DMS 273 (cell line): ENCODE measurements around the gene KIF2C.
"Not testable (repeated sequence)": the region's sequence is repeated elsewhere in the genome, so short reads cannot be mapped to it uniquely, and the experiment has no call there.

Source experiments
- DNase-seq: peaks from one replicate; lab custom pipeline; 2025; ENCODE audit not compliant: unreplicated experiment; lab: John Stamatoyannopoulos, UW

KIF2C gene

DNA sequence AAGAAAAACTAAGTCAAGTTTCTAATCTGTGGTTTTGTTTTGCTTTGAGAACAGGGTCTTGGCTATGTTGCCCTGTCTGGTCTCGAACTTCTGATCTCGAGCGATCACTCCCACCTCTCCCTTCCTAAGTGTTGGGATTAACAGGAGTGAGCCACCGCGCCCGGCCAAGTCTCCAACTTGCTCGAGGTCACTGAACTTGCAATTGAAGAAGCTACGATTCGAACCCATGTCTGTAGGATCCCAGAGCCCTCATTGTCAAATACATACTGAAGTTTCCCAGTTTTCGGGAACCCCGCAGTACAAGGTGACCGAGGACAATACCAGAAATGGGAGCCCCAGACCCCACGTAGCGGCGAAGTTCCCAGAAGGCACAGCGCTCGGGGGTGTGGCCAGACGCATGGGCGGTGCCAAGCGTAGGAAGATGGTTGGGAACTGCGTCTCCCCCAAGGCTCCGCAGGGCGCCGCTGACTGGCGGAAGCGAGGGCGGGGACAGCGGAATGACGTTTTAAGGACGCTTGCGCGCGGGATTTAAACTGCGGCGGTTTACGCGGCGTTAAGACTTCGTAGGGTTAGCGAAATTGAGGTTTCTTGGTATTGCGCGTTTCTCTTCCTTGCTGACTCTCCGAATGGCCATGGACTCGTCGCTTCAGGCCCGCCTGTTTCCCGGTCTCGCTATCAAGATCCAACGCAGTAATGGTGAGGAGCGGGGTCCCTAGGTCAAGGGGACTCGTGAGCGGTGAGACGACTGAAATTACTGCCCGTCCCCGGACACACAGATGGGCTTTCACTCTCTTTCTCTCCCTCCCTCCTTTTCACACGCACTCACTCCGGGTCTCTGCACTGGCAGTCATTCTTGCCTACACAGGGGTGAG, at the start of gene KIF2C:
Gene KIF2C, plus strand, starts transcription at position 531 of the 872 bp plus-strand sequence. Its CDS starts 96 bp downstream, at position 627.
- peak; percentile 99 for DNase-seq

DNA sequence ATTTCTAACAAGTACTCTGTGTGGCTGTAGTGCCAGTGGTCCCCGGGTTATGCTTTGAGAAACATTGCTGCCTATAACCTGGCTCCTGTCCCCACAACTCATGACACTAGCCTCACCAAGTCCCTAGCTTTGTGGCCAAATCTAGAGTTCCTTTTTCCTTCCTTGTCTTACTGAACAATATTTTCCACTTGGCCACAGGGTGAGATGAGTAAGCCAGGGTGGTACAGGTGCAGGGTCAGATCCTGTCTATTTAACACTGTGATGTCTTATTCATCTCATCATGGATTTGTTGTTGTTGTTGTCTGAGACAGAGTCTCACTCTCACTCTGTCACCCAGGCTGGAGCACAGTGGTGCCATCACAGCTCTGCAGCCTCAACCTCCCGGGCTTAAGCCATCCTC, 46.5 kb upstream of the KIF2C start:
- DNase-seq: no peak

DNA sequence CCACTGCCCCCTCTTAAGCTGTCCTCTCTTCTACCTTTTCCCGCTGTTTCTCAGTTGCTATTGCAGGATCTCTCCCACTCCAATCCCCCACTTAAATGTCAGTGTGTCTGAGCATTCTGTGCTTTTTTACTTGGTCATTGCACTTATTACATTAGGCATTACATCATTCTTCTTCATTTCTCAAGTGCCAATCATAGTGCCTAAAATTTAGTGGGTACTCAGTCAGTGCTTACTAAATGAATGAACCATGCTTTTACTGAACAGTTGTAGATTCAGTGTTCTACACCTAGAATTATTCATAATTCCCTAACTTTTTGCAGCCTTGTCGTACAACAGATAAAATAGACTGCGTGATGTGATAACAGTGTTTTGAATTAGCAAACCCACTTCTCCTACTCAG, 45.7 kb upstream of the KIF2C start:
- DNase-seq: no peak

DNA sequence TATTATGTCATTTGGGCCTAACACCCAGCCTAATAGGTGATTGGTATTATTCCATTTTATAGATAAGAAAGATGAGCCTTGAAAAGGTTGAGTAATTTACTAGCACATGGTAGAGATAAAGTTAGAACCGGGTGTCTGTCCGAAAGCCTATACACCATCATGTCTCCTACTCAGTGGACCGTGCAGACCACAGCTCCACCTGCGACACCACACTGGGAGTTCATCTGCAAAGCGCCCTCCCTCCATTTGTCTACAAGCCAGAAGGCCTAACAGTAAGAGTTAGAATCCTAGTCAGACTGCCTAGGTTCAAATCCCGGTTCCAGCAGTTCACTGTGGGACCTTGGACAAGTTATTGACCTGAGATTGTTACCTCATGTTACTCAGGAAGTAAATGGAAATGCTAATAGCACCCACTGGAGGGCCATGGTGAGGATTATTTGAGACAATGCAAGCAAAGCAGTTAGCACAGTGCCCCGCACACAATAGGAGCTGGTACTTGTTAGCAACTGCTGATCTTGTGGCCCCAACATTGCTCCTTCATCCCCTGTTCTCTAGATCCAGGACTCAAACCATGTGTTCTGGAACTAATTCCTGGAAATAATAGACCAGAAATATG, 44.7 kb upstream of the KIF2C start:
- DNase-seq: no peak

DNA sequence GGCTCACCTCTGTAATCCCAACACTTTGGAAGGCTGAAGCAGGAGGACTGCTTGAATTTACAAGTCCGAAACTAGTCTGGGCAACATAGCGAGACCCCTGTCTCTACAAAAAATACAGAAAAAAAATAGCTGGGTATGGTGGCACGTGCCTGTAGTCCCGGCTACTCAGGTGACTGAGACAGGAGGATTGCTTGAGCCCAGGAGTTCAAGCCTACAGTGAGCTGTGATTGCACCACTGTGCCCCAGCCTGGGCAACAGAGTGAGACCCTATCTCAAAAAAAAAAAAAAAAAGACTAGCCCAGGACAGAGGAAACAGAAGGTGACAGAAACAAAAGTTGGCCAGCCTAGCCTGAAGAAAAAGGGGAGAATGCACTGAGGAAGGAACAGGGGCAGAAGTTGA, 44.0 kb upstream of the KIF2C start:
- DNase-seq: no peak

DNA sequence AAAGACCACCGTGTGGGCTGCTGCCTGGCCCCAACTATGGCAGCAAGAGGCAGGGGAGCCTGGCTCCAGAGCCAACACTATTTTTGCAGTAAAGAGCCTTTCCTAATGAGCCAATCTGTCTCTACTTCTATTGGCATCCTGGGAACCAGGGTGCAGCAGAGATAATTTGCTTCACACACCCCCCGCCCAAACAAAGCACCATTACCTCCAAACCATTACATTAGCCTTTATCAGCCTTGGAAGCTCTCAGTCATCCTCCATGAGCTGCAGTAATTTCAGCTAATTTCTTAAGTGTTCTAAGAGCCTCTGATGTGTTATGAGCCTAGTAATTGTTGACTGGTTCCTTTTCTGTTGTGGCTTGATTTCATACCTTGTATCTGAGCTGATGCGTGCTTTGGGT, 43.5 kb upstream of the KIF2C start:
- no peak for DNase-seq

DNA sequence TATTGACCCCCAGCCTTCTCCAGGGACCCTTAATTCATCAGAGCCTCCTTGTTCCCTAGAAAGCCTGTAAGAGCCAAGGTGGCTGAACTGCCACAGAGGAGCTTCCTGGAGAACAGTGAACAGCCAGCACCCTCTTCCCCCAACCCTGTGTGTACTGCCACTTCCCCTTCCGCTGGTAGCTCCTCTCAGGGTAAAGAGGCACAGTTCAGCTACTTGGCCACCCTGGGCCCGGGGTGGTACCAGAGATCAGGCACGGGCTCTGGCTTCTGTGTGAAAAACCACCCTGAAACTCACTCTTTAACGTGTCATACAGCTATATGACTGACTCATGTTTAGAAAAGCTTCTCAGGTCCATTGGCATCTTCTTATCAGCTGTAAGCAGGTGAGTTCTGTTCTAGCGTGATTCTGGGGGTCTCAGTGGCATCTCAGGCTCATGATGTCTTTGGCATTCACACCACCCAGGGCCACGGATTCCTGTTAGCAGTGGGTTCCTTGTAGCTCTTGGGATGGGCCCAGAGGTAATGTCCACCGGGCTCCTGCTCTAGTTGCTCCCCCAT, 42.8 kb upstream of the KIF2C start:
- DNase-seq: no peak

DNA sequence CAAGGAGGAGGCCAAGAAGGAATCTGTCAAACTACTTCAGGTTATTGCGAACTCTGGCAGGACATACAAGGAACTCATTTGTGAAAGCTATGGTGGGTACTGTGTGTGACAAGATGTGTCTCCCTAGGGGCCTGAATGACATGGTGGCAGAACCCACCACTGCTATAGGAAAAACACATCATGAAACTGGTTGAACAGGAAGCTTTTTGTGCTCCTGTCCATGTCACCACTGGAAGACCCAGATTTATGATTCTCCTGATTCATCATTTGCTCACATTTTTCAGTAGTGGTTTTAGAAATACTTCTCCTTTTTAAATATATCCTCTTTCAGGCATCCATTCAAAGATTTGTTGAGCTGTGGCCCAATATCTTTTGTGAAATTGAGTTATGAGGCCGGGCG, 41.5 kb upstream of the KIF2C start:
- no peak for DNase-seq

DNA sequence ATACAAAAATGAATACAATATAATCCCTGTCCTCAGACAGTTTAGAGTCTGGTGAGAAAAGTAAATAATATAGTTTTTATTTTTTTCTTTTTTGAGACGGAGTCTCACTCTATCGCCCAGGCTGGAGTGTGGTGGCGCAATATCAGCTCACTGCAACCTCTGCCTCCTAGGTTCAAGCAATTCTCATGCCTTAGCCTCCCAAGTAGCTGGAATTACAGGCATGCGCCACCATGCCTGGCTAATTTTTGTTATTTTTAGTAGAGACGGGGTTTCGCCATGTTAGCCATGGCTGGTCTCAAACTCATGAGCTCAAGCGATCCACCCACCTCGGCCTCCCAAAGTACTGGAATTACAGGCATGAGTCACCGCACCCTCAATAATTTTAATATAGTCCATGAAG, 40.3 kb upstream of the KIF2C start:
- DNase-seq: not testable (repeated sequence)

DNA sequence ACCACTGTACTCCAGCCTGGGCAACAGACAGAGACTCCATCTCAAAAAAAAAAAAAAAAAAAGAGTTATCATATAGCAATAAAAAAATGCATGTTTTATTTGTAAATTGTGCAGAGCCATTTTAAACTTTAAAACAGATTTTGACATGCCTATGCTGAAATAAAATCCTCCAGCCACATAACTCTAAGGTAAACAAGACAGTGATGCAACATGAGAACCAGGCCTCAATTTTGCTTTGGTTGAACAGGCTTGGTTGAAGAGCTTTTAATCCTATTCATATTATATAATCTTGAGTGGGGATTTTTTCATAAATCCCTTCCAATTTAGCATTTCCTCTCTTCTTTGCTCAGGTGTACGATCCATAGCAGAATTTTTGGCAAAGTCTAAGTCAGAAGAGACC, 39.1 kb upstream of the KIF2C start:
- no peak for DNase-seq

DNA sequence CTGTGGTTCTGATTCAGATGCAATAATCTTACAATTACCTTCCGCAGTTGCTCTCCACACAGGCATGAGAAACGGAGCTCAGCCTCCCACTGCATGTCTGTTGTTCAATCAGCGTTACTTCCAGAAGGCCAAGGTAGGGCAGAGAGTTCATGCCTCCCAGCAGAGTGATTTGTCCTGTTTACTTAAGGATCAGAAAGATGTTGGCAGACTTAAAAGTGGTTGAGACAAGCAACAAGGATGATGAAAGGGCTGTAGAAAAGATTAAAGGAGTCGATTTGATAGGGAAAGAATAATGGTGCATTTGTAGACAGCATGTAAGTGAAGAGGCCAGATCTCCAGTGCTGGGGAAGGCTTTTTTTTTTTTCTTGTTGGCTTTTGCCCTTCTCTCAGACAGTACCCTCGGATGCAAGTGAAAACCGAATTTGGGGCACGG, 38.5 kb upstream of the KIF2C start:
- no peak for DNase-seq

DNA sequence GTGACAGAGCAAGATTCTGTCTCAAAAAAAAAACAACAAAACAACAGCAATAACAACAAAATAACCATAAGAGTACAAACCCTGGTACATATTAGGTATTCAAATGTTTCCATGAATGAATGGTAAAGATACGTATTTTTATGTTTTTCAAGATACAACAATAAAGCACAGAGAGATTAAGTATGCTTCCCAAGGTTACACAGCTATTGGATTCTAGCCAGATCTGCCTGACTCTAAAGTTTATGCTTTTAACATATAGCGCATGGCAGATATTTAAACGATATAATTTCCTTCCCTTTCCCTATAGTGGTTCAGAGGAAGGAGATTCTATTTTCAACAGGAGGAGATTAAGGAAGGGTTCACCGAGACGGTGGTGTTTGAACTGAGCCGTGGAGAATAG, 34.2 kb upstream of the KIF2C start:
- no peak for DNase-seq

DNA sequence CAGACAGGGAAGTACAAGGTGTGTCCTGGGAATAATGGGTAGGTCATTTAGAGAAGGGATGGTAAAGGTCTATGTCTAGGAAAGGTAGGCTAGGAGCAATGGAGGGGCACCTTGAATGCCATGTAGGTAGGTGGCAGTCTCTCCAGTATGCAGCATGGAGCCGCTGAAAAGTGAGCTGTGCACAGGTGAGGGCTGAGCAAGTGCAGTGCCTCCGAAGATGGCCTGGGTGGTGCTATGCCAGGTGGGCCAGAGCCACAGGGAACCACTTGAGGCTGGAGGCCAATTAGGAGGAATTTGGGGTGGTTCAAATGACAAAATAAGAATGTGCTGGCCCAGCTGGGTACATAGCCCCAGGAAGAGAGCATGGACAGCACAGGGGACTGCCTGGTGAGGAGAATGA, 33.7 kb upstream of the KIF2C start:
- no peak for DNase-seq

DNA sequence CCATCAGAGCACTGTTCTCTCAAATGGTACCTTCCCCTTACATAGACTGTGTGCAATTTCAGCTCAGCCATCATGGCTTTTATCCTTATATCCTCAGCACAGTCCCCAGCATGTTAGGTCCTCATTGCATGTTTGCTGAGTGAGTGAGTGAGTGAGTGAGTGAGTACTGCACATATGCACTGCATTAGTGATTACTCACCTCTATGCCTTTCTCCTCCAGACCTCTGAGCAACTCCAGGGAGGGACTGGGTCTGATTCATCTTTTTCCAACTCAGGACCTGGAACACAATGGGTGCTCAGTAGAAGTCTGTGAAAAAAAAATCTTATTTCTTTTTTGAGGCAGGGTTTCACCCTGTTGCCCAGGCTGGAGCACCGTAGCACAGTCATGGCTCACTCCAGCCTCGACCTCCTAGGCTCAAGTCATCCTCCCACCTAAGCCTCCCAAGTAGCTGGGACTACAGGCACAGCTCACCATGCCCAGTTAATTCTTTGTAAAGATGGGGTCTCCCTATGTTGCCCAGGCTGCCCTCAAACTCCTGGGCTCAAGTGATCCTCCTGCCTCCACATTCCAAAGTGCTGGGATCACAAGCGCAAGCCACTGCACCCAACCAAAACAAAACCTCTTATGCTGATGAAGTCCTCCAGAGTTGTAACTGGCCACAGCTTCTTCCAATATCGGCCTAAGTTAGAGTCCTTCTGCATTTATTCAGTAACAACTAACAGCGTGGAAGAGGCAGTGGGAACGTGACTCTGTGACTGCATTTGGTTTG, 32.3 kb upstream of the KIF2C start:
- no peak for DNase-seq

DNA sequence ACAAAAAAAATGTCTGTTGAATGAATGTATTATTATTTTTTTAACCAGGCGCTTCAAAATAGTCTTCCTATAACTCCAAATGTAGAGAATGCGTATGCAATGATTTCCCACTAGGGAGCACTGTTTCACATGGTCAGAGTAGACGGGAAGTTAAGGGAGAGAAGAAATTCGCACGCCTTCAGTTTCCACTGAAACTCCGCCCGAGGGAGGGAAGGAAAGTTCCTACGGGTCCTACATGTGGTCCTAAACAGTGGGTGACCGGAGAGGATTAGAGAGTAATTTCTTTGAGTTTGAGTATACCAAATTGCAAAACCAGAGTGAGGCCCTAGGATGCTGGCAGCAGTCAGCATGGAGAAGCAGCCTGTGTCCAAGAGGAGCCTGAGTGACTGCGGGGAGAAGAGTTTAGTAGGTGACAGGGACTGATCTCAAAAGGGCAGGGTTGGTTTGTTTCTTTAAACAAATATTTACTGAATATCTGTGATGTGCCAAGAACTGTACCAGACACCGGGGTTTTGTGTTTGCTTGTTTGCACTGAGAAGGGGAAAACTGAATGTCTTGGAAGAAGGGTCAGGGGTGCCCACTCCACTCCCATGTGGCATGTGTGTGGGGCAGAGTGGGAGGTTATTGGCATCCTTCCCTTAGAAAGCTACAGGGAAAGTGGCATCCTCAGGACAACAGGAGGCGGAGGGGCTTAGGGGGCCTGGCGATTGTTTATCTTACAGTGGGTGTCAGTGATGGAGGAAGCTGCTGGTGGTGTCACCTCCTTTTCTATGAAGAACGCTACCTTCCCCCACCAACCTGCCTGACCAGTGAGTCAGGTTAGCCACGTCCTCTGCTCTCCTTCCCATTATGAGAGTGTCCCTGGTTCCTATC, 31.4 kb upstream of the KIF2C start:
- peak; percentile 34 for DNase-seq

DNA sequence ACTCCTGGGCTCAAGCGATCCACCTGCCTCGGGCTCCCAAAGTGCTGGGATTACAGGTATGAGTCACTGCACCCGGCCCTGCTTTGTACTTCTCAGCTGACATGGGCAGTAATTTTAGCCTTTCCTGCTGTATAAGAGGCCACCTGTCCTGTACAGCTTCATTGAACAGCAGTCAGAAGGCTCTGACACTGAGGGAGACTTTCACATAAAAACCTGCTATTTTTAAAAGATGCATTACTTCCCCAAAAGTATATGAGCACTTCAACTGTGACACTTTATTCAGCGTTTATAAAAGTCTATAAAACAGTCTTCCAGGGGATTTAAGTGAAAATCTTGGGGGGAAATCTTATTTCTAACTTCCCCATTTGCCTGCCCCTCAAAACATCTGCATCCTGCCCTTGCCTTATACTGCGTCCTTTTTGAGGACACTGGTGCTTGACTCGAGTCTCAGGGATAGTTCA, 26.3 kb upstream of the KIF2C start:
- DNase-seq: peak; percentile 27

DNA sequence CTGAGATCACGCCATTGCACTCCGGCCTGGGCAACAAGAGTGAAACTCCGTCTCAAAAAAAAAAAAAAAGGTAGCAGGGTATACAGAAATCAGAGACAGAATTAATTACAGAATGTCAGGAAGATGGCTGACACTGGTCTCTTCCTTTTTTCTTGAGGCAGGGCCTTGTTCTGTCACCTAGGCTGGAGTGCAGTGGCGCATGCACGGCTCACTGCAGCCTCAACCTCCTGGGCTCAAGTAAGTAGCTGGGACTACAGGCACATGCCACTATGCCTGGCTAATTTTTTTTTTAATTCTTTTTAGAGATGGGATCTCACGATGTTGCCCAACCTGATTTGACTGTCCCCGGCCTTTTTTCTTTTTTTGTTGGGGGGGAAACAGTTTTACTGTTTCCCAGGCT, 25.1 kb upstream of the KIF2C start:
- no peak for DNase-seq

DNA sequence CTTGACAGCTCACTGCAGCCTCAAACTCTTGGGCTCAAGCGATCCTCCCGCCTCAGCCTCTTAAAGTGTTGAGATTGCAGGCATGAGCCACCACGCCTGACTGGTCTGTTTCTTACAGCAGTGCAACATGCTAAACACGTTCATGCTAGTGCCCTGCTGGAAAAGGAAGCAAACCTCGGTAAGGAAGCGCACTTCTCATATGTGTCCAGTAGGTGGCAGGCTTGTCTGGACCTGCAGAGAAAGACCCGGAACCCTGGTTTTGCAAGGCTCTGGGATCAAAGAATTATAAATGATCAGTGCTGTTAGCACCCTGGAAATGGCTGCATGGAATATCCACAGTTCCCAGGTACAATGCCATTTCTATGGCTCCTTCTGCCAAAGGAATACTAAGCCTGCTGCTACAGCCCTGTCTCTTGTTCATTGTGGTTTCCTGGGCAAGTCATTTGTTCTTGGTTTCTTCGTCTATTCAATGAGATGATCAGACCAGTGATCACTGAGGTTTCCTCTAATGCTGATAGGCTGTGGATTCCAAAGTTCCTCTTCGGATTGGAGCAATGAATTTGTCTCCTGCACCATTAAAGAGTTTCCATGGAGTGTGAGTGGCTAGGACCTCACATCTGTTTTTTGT, 24.6 kb upstream of the KIF2C start:
- DNase-seq: peak; percentile 87

DNA sequence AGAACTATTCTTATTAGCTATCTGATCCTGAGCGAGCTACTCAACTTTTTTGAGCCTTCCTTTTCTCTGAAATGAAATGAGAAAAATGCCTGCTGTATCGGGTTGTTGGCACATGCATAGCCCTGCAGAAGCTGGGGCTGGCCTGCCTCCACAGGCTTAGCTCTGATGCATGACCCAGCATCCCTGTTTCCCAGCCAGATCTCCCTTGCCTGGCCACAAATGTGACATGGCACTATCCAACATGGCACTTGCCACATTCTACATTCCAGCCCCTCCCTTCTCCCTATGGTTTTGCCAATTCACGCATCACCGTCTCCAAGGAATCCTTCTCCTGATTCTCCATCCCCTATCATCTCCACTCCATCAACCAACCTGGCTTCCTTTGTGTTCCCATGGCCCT, 22.5 kb upstream of the KIF2C start:
- DNase-seq: no peak

DNA sequence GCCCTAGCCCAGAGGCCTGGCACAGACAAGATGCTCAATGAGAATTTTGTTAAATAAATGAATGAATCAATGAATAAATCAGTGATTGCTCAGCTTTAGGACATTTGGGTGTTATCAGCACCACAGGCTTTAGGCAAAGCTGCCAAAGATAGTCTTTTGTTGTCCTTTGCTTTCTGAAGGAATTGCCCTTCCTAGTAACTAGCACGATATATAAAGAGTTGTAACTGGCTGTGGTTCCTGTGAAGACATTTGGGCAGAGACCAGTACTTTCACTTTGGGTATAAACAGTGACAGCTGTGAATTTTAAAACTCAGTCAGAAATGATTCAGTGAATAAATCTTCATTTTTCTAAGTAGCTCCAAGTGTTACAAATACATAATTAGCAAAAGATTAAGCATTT, 22.0 kb upstream of the KIF2C start:
- DNase-seq: no peak
